Activated CD8-positive, alpha-beta T cell treated with anti-CD3 and anti-CD28 coated beads for 36 hours (primary cell): ENCODE data around the gene RNF17. TPM values are rescaled to one million over a fixed set of nuclear protein-coding genes. Genes with fewer than 3 reads are reported as not detected.

ENCODE experiments used
- ATAC-seq: fragments of 200-7000 bp; cut with Tn5 transposase; one replicate; pipeline ENCODE4 v1.10.0; 2021; ENCODE audit warnings: mild to moderate bottlenecking, moderate library complexity
- CTCF ChIA-PET: fragments of 350-600 bp; sonication (Branson Sonifier 250); formaldehyde crosslinking; loops from one replicate; lab custom pipeline; 2021; ENCODE audit warnings: antibody characterized with exemption; lab: Charles Lee
- POLR2A ChIA-PET: fragments of 350-600 bp; sonication (Branson Sonifier 250); formaldehyde crosslinking; loops from one replicate; lab custom pipeline; 2021; ENCODE audit warnings: antibody characterized with exemption; lab: Charles Lee
- DNase-seq: peaks from one replicate; pipeline ENCODE4 v3.0.0-alpha.2; 2020
- H3K27ac Mint-ChIP-seq: one replicate; pipeline ENCODE4 v1.8.0; 2021; ENCODE audit warnings: mild to moderate bottlenecking, mixed read lengths
- H3K27me3 Mint-ChIP-seq: one replicate; pipeline ENCODE4 v1.8.0; 2021; ENCODE audit warnings: mixed read lengths
- H3K36me3 Mint-ChIP-seq: one replicate; pipeline ENCODE4 v1.8.0; 2021; ENCODE audit warnings: low read depth, mixed read lengths
- H3K4me1 Mint-ChIP-seq: one replicate; pipeline ENCODE4 v1.8.0; 2021; ENCODE audit warnings: low read depth, mixed read lengths
- H3K4me3 Mint-ChIP-seq: one replicate; pipeline ENCODE4 v1.8.0; 2021; ENCODE audit warnings: mild to moderate bottlenecking, moderate library complexity, mixed read lengths
- H3K9me3 Mint-ChIP-seq: one replicate; pipeline ENCODE4 v1.8.0; 2021; ENCODE audit warnings: mixed read lengths
- CTCF ChIP-seq: fragments of 200-600 bp; IDR thresholded peaks from one replicate; pipeline ENCODE4 v1.8.0; 2022; ENCODE audit warnings: antibody characterized with exemption, mild to moderate bottlenecking
- intact Hi-C: fragments of 100-400 bp; cut with micrococcal nuclease; formaldehyde crosslinking; loops from one replicate; pipeline ENCODE4 v1.10.0; 2022
- total RNA-seq, 2 experiments: library from RNA; stranded (reverse); gene quantifications; one replicate each; pipeline ENCODE4 v1.2.3, GENCODE V29; 2021

RNF17 gene
- total RNA-seq, 2 experiments from 2014 or later = not detected

- Mint-ChIP-seq H3K4me3 (no peak overlapping the region), H3K27ac (no peak overlapping the region), H3K36me3 (peaks cover 3% of the 10 kb centered on the region), H3K27me3 (no peaks in the 10 kb centered on the region), H3K9me3 (no peaks in the 10 kb centered on the region), H3K4me1 (peaks cover 9% of the 10 kb centered on the region)
- DNase-seq = no peak
- ChIA-PET CTCF (no interaction called here), POLR2A (no interaction called here)
- no peak for ATAC-seq
- intact Hi-C loops = no loop called here
- no peak for TF ChIP-seq CTCF
Observed at GRCh38 chr13:24916464-24916863, 152.5 kb downstream of the RNF17 start.

GRCh38 chr13:24921003-24921402, 157.0 kb downstream of the RNF17 start:
- DNase-seq = no peak
- Mint-ChIP-seq H3K4me1 (peaks cover 8% of the 10 kb centered on the region), H3K27me3 (no peaks in the 10 kb centered on the region), H3K36me3 (no peaks in the 10 kb centered on the region), H3K9me3 (no peaks in the 10 kb centered on the region), H3K27ac (no peak overlapping the region), H3K4me3 (peak overlapping the region; percentile 32)
- intact Hi-C loops = no loop called here
- ChIA-PET POLR2A (no interaction called here), CTCF (no interaction called here)
- ATAC-seq = no peak
- no peak for TF ChIP-seq CTCF

GRCh38 chr13:24921881-24922280, 157.9 kb downstream of the RNF17 start:
- ATAC-seq (no peak), DNase-seq (no peak)
- Mint-ChIP-seq H3K27ac (no peak overlapping the region), H3K27me3 (no peaks in the 10 kb centered on the region), H3K9me3 (no peaks in the 10 kb centered on the region), H3K36me3 (no peaks in the 10 kb centered on the region), H3K4me3 (peak overlapping the region; percentile 90), H3K4me1 (peaks cover 8% of the 10 kb centered on the region)
- intact Hi-C loops = no loop called here
- TF ChIP-seq CTCF = no peak
- ChIA-PET POLR2A (interaction anchor here (1.0 kb wide), 1 partner anchor 10 kb away, joined by 3 read pairs; no protein-coding TSS in a partner anchor), CTCF (interaction anchor here (0.8 kb wide), 1 partner anchor 1264 kb away, joined by 3 read pairs; no protein-coding TSS in a partner anchor)

GRCh38 chr13:24922387-24922744, 158.4 kb downstream of the RNF17 start:
- Mint-ChIP-seq H3K36me3 (no peaks in the 10 kb centered on the region), H3K27ac (peak overlapping the region; percentile 92), H3K27me3 (no peaks in the 10 kb centered on the region), H3K9me3 (no peaks in the 10 kb centered on the region), H3K4me3 (peak overlapping the region; percentile 90), H3K4me1 (peaks cover 8% of the 10 kb centered on the region)
- ChIA-PET POLR2A (interaction anchor here (1.0 kb wide), 1 partner anchor 11 kb away, joined by 3 read pairs; no protein-coding TSS in a partner anchor), CTCF (interaction anchor here (0.8 kb wide), 1 partner anchor 1264 kb away, joined by 3 read pairs; no protein-coding TSS in a partner anchor)
- intact Hi-C loops = no loop called here
- DNase-seq = peak; percentile 30
- ATAC-seq = peak; percentile 32
- TF ChIP-seq CTCF = no peak

- peak; percentile 96 for DNase-seq
- Mint-ChIP-seq H3K36me3 (no peaks in the 10 kb centered on the region), H3K4me3 (peak overlapping the region; percentile 90), H3K27me3 (no peaks in the 10 kb centered on the region), H3K9me3 (no peaks in the 10 kb centered on the region), H3K4me1 (peaks cover 8% of the 10 kb centered on the region), H3K27ac (peak overlapping the region; percentile 92)
- ChIA-PET CTCF (interaction anchor here (0.8 kb wide), 1 partner anchor 1263 kb away, joined by 3 read pairs; no protein-coding TSS in a partner anchor), POLR2A (interaction anchor here (0.5 to 1.0 kb wide), 2 partner anchors 12 to 618 kb away, joined by 3 read pairs; no protein-coding TSS in a partner anchor)
- peak; percentile 100 for ATAC-seq
- no peak for TF ChIP-seq CTCF
- intact Hi-C loops = no loop called here
Observed at GRCh38 chr13:24922745-24923591, 159.0 kb downstream of the RNF17 start.
